Thoracic aorta (tissue), 2 donors: ENCODE measurements around the gene MAP1S. TPM values are rescaled to one million over a fixed set of nuclear protein-coding genes. Genes with fewer than 3 reads are reported as not detected.

Experiments used
- ATAC-seq: fragments of 150-250 bp; one replicate; pipeline ENCODE4 v1.8.0; 2017; ENCODE audit warnings: low read depth; ENCODE audit not compliant: insufficient number of reproducible peaks, low FRiP score
- DNase-seq: peaks from one replicate; pipeline ENCODE4 v3.0.0-alpha.2; 2020; ENCODE audit warnings: low spot score
- H3K27ac ChIP-seq, 2 donors: fragments of 200-600 bp; sonication (generic); 1 replicate in 1 of 2; 2 replicates in 1 of 2; pipeline ENCODE4 v1.5.1; 2016; ENCODE audit warnings: mild to moderate bottlenecking in 2 of 2, moderate library complexity in 2 of 2
- H3K27me3 ChIP-seq: fragments of 200-600 bp; sonication (generic); replicated peaks from 2 replicates; pipeline ENCODE4 v1.6.0; 2016; ENCODE audit warnings: mild to moderate bottlenecking; ENCODE audit not compliant: insufficient read depth
- H3K36me3 ChIP-seq: fragments of 200-600 bp; sonication (generic); one replicate; pipeline ENCODE4 v1.5.1; 2016
- H3K4me1 ChIP-seq, 2 donors: fragments of 200-600 bp; sonication (generic); 1 replicate in 1 of 2; 2 replicates in 1 of 2; pipeline versions ENCODE4 v1.5.1 to v1.6.0; 2016; ENCODE audit warnings: low read depth in 2 of 2, mild to moderate bottlenecking in 1 of 2; ENCODE audit not compliant: control insufficient read depth in 1 of 2
- H3K4me3 ChIP-seq: fragments of 200-600 bp; sonication (generic); 2 replicates; pipeline ENCODE4 v1.5.1; 2016; ENCODE audit warnings: mild to moderate bottlenecking
- H3K9me3 ChIP-seq: fragments of 200-600 bp; sonication (generic); 2 replicates; pipeline ENCODE4 v1.5.1; 2016
- CTCF ChIP-seq: fragments of 200-600 bp; sonication (generic); IDR thresholded peaks from one replicate; pipeline ENCODE4 v1.5.1; 2019; ENCODE audit warnings: antibody characterized with exemption
- total RNA-seq, 2 donors: library from RNA; depleted of rRNA; stranded (reverse); fragments of >200 nt; gene quantifications; one replicate each; pipeline versions ENCODE4 v1.1.0 to v1.2.3, GENCODE V29; 2016

Gene MAP1S
- total RNA-seq, 2 donors from 2014 or later, result 31.7 to 42.9 TPM

- H3K27ac ChIP-seq, result no peak overlapping the region
- no peak for TF ChIP-seq CTCF
- H3K27me3 ChIP-seq, result no peaks in the 10 kb centered on the region
- no peak for DNase-seq
- H3K9me3 ChIP-seq, result no peaks in the 10 kb centered on the region
- H3K36me3 ChIP-seq, result no peaks in the 10 kb centered on the region
- H3K4me1 ChIP-seq, result peaks cover 0 to 10% of the 10 kb centered on the region in 2 donors
- H3K4me3 ChIP-seq, result no peak overlapping the region
- ATAC-seq, result no peak
These were observed 29.8 kb downstream of the MAP1S start for GRCh38 chr19:17748884-17749638.

- Histone ChIP-seq H3K27ac (no peak overlapping the region), H3K9me3 (no peaks in the 10 kb centered on the region), H3K4me3 (no peak overlapping the region), H3K36me3 (no peaks in the 10 kb centered on the region), H3K27me3 (no peaks in the 10 kb centered on the region), H3K4me1 (peaks cover 0 to 10% of the 10 kb centered on the region in 2 donors)
- DNase-seq, result no peak
- TF ChIP-seq CTCF, result no peak
- no peak for ATAC-seq
These were observed 30.6 kb downstream of the MAP1S start for GRCh38 chr19:17749912-17750317.

GRCh38 chr19:17751103-17751911, 32.0 kb downstream of the MAP1S start, which contains the start of gene FCHO1:
Gene FCHO1, plus strand, starts transcription at chr19:17751477. Its CDS starts 3,688 bp downstream, at chr19:17755165.
- H3K4me3 ChIP-seq, result peak within 1 kb of the TSS; percentile 51

GRCh38 chr19:17751912-17752273, 32.6 kb downstream of the MAP1S start:
- H3K36me3 ChIP-seq, result no peaks in the 10 kb centered on the region
- no peaks in the 10 kb centered on the region for H3K9me3 ChIP-seq
- H3K4me3 ChIP-seq, result peak overlapping the region; percentile 51
- H3K27ac ChIP-seq, result no peak overlapping the region
- DNase-seq (no peak), ATAC-seq (no peak)
- H3K4me1 ChIP-seq, result peaks cover 0 to 10% of the 10 kb centered on the region in 2 donors
- TF ChIP-seq CTCF, result no peak
- no peaks in the 10 kb centered on the region for H3K27me3 ChIP-seq

More at GRCh38 chr19:17751103-17751911, 32.0 kb downstream of the MAP1S start, which contains the start of gene FCHO1:
- no peak for TF ChIP-seq CTCF
- Histone ChIP-seq H3K4me1 (peaks cover 0 to 10% of the 10 kb centered on the region in 2 donors), H3K27me3 (no peaks in the 10 kb centered on the region), H3K27ac (no peak within 1 kb of the TSS), H3K36me3 (no peaks in the 10 kb centered on the region), H3K9me3 (no peaks in the 10 kb centered on the region)
- no peak for DNase-seq
- ATAC-seq, result no peak
